GM21515 (cell line): Measurements from ENCODE around the gene COL6A2.
"Not testable (repeated sequence)": the region's sequence is repeated elsewhere in the genome, so short reads cannot be mapped to it uniquely, and the experiment has no call there.

Experiments
- ATAC-seq: cut with Tn5 transposase; IDR thresholded peaks from one replicate; pipeline ENCODE4 v1.9.1; 2021; ENCODE audit not compliant: unreplicated experiment

The COL6A2 gene

GRCh38 chr21:46092811-46093667, 4.9 kb upstream of the COL6A2 start:
- no peak for ATAC-seq

- ATAC-seq, result no peak
Observed at GRCh38 chr21:46093668-46094400, 4.1 kb upstream of the COL6A2 start.

- no peak for ATAC-seq
Observed at GRCh38 chr21:46094401-46095082, 3.4 kb upstream of the COL6A2 start.

- ATAC-seq, result no peak
Observed at GRCh38 chr21:46095083-46095719, 2.7 kb upstream of the COL6A2 start.

- ATAC-seq, result no peak
Observed at GRCh38 chr21:46095814-46096595, 1.9 kb upstream of the COL6A2 start.

- ATAC-seq, result no peak
Observed at GRCh38 chr21:46096596-46097335, 1.1 kb upstream of the COL6A2 start.

- no peak for ATAC-seq
Observed at GRCh38 chr21:46098303-46099141, 610 bp downstream of the COL6A2 start.

- ATAC-seq, result no peak
Observed at GRCh38 chr21:46099476-46099875, 1.6 kb downstream of the COL6A2 start.

- ATAC-seq, result no peak
Observed at GRCh38 chr21:46100020-46100419, 2.1 kb downstream of the COL6A2 start.

GRCh38 chr21:46100426-46100825, 2.5 kb downstream of the COL6A2 start:
- no peak for ATAC-seq

- no peak for ATAC-seq
Observed at GRCh38 chr21:46100906-46101305, 3.0 kb downstream of the COL6A2 start.

- no peak for ATAC-seq
Observed at GRCh38 chr21:46104104-46104503, 6.2 kb downstream of the COL6A2 start.

GRCh38 chr21:46107376-46107775, 9.5 kb downstream of the COL6A2 start:
- not testable (repeated sequence) for ATAC-seq

GRCh38 chr21:46108827-46109312, 11.0 kb downstream of the COL6A2 start:
- ATAC-seq, result no peak

- ATAC-seq, result no peak
Observed at GRCh38 chr21:46109313-46110221, 11.7 kb downstream of the COL6A2 start.

GRCh38 chr21:46110499-46111192, 12.7 kb downstream of the COL6A2 start:
- ATAC-seq, result no peak

GRCh38 chr21:46111193-46111571, 13.3 kb downstream of the COL6A2 start:
- no peak for ATAC-seq
